ENCODE results near the gene NISCH.
"Not testable (repeated sequence)": the region's sequence is repeated elsewhere in the genome, so short reads cannot be mapped to it uniquely, and the experiment has no call there.

Gene NISCH

DNA sequence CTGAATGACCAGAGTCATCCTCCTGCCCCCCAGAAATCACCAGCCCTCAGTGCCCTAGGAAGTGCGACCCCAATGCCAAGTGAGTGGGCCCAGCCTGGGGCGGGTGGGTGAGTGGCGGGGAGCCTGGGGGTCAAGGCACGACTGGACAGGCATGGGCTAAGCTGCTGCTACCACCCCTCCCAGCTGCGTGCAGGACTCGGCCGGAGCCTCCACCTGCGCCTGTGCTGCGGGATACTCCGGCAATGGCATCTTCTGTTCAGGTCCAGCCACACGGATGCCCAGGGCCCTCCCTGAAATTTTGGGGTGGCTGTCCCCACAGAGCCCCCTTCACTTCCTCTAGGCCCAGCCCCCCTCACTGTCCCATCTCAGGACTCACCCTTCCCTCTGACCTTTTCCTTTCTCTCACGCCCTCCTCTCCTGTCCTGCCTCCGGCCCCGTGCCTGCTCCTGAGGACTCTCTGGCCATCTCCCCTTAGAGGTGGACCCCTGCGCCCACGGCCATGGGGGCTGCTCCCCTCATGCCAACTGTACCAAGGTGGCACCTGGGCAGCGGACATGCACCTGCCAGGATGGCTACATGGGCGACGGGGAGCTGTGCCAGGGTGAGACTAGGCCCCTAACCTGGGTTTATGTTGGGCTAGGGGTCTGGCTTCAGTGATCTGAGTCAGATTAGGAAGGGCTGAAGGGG, 61.2 kb downstream of the NISCH start:
- no peak for DNase-seq

DNA sequence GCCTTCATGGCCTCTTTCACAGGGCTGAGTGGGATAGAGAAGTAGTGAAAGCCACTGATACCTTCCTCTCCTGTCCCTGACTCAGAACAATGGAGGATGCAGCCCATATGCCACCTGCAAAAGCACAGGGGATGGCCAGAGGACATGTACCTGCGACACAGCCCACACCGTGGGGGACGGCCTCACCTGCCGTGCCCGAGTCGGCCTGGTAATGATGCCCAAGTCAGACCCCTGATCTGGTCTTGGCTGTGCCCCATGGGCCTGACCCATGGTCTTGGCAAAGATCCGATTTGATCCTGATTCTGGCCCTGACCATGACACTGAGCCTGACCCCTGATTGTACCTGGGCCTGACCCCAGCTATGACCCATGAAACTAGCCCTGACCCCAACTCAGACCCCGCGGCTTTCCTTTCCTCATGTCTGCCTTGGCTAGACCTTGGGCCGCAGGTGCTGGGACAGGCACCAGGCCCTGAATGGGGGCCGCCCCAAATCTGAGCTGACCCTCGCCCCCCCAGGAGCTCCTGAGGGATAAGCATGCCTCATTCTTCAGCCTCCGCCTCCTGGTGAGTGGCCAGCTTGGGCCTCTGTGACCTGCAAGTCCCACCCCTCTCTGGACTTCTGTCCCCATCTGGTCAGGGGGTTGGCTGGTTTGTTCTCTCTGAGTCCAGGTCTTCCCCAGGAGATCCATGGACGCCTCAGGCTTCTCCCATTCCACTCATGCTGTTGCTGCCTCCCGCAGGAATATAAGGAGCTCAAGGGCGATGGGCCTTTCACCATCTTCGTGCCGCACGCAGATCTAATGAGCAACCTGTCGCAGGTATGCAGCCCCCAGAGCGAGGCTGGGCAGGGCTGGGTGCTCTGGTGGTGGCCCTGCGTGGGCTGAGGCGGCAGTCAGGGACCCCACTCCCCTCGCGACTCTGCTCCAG, 62.7 kb downstream of the NISCH start:
- no peak for DNase-seq

DNA sequence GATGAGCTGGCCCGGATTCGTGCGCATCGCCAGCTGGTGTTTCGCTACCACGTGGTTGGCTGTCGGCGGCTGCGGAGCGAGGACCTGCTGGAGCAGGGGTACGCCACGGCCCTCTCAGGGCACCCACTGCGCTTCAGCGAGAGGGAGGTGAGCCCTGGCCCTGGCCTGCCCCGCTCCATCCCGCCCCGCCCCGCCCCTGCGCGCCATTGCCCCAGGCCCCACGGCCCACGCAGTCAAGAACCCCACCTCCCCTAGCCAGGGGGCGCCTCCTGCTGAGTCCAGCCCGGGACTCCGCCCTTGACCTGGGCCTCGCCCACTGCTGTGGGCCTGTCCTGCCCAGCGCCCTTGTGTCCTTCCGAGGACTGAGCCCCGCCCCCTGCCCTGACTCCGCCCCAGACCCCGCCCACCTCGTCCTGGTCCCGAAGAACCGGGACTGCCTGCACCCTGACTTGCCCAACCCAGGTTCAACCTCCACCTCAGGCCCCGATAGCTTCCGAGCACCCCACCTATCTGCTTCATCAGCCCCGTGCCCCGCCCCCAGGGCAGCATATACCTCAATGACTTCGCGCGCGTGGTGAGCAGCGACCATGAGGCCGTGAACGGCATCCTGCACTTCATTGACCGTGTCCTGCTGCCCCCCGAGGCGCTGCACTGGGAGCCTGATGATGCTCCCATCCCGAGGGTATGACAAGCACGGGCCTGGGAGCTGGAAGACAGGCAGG, 63.5 kb downstream of the NISCH start:
- DNase-seq = no peak

DNA sequence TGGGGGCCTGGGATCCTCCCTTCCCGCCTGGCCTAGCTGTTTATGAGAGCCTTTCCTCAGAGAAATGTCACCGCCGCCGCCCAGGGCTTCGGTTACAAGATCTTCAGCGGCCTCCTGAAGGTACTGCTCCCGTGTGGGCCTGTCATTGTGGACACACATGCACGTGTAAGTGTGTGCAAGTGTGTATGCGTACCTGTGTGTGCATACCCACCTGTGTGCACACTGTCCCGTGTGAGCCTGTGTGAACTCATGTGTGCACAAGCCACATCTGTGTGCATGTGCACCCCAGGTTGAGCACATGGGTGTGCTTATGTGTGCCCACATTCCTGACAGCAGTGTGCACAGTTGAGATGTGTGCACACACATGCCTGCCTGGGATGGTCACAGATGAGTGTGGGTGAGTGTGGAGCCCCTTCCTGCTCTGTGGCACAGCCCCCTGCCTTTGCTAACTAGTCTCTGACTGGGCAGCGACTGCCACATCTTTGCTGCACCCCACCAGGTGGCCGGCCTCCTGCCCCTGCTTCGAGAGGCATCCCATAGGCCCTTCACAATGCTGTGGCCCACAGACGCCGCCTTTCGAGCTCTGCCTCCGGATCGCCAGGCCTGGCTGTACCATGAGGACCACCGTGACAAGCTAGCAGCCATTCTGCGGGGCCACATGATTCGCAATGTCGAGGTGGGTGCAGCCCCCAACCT, 64.2 kb downstream of the NISCH start:
- DNase-seq = no peak

DNA sequence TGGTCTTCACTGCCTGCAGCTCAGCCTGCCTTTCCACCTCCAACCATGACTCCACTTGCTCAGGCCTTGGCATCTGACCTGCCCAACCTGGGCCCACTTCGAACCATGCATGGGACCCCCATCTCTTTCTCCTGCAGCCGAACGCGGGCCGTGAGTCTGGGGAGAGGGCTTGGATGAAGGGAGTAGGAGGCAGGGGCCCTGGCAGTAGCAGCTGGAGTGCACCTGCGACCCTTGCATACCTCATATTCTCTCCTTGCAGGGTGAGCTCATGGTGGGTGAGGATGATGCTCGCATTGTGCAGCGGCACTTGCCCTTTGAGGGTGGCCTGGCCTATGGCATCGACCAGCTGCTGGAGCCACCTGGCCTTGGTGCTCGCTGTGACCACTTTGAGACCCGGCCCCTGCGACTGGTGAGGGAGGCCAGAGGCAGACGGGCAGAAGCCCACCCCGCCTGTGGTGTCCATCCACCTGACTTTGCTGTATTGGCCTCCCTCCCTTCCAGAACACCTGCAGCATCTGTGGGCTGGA, 64.8 kb downstream of the NISCH start:
- DNase-seq = no peak

DNA sequence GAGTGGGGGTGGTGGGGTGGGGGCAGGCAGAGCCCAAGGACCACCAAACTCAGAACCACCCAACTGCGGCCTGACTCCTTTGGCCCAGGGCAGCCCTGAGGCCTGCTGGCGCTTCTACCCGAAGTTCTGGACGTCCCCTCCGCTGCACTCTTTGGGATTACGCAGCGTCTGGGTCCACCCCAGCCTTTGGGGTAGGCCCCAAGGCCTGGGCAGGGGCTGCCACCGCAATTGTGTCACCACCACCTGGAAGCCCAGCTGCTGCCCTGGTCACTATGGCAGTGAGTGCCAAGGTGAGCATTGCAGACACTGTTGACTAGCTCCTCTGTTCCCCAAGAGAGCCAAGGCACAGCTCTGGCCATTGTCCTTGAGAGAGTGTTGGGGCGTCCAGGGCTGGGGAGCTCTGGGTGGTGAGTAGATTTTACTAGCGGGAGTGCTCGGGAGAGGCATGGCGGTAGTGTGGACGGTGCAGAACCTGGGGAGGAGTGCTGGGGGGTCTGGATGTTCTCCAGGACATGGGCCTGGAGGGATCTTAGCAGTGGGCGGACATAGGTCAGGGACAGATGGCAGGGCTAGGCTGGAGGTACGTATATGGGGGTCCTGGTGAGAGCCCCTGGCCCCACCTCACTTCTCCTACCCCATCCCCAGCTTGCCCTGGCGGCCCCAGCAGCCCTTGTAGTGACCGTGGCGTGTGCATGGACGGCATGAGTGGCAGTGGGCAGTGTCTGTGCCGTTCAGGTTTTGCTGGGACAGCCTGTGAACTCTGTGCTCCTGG, 65.5 kb downstream of the NISCH start:
- DNase-seq = no peak

DNA sequence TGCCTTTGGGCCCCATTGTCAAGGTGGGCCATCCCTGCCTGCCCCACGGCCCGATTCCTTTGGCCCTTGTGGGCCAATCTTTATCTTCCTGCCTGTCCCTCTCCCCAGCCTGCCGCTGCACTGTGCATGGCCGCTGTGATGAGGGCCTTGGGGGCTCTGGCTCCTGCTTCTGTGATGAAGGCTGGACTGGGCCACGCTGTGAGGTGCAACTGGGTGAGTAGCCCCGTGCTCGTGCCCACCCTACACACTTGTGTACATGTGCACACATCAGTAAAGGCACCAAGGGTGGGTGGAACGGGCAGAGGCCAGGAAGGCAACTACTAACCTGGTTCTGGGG, 66.1 kb downstream of the NISCH start:
- DNase-seq = no peak

DNA sequence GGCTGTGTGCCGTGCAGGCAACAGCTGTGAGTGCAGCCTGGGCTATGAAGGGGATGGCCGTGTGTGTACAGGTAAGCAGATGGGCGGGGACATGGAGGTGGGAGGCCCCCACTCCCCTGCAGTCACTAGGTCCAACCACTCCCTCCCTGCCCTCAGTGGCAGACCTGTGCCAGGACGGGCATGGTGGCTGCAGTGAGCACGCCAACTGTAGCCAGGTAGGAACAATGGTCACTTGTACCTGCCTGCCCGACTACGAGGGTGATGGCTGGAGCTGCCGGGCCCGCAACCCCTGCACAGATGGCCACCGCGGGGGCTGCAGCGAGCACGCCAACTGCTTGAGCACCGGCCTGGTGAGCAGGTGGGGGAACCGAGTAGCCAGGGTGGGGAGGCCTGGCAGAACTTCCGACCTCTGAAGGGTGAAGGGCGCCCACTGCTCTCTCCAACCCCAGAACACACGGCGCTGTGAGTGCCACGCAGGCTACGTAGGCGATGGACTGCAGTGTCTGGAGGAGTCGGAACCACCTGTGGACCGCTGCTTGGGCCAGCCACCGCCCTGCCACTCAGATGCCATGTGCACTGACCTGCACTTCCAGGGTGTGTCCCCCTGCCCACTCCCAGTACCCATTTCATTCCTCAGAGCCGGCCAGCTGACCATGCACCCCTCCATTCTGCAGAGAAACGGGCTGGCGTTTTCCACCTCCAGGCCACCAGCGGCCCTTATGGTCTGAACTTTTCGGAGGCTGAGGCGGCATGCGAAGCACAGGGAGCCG, 66.7 kb downstream of the NISCH start:
- DNase-seq = peak; percentile 7 to 27

DNA sequence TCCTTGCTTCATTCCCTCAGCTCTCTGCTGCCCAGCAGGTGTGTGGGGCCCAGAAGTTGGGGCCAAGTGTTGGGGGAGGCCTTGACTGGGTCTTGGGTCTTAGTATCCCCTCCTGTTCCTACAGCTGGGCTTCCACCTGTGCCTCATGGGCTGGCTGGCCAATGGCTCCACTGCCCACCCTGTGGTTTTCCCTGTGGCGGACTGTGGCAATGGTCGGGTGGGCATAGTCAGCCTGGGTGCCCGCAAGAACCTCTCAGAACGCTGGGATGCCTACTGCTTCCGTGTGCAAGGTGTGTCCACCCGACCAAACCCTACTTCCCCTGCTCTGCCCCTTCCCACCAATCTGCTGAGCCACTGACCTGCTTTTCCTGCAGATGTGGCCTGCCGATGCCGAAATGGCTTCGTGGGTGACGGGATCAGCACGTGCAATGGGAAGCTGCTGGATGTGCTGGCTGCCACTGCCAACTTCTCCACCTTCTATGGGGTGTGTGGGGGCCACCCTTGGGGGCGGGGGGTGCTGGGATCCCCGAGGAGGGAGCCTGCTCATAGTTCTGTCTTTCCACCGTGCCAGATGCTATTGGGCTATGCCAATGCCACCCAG, 67.3 kb downstream of the NISCH start:
- DNase-seq = no peak

DNA sequence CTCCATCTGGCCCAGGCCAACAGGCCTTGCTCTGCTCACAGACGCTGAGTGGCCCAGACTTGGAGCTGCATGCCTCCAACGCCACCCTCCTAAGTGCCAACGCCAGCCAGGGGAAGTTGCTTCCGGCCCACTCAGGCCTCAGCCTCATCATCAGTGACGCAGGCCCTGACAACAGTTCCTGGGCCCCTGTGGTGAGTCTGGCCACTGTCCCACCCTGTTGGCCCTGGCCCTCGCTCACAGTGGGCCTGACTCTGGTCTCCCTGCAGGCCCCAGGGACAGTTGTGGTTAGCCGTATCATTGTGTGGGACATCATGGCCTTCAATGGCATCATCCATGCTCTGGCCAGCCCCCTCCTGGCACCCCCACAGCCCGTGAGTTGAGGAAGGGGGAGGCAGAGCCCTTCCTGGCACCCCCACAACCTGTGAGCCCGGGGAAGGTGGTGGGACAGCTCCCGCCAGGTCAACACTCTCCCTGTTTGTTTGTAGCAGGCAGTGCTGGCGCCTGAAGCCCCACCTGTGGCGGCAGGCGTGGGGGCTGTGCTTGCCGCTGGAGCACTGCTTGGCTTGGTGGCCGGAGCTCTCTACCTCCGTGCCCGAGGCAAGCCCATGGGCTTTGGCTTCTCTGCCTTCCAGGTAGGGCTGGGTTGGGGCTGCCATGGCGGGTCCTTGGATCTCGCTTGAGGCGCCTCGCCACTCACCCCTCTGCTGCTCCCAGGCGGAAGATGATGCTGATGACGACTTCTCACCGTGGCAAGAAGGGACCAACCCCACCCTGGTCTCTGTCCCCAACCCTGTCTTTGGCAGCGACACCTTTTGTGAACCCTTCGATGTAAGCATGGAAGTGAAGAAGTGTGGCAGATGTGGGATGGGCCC, 68.2 kb downstream of the NISCH start:
- no peak for DNase-seq

DNA sequence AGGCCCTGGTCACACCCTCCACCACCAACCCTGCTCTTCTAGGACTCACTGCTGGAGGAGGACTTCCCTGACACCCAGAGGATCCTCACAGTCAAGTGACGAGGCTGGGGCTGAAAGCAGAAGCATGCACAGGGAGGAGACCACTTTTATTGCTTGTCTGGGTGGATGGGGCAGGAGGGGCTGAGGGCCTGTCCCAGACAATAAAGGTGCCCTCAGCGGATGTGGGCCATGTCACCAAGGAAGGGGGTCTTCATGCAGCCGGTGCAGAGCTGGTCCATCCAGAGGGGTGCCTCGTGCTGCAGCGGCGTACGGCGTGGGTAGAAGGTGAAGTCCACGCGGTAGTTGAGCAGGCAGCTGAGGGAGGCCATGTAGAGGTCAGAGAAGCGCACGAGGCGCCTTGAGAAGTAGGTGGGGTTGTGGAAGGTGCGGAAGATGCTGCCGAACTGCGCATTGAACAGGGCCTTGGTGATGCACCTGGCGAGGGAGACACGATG, 68.9 kb downstream of the NISCH start:
- DNase-seq = no peak

DNA sequence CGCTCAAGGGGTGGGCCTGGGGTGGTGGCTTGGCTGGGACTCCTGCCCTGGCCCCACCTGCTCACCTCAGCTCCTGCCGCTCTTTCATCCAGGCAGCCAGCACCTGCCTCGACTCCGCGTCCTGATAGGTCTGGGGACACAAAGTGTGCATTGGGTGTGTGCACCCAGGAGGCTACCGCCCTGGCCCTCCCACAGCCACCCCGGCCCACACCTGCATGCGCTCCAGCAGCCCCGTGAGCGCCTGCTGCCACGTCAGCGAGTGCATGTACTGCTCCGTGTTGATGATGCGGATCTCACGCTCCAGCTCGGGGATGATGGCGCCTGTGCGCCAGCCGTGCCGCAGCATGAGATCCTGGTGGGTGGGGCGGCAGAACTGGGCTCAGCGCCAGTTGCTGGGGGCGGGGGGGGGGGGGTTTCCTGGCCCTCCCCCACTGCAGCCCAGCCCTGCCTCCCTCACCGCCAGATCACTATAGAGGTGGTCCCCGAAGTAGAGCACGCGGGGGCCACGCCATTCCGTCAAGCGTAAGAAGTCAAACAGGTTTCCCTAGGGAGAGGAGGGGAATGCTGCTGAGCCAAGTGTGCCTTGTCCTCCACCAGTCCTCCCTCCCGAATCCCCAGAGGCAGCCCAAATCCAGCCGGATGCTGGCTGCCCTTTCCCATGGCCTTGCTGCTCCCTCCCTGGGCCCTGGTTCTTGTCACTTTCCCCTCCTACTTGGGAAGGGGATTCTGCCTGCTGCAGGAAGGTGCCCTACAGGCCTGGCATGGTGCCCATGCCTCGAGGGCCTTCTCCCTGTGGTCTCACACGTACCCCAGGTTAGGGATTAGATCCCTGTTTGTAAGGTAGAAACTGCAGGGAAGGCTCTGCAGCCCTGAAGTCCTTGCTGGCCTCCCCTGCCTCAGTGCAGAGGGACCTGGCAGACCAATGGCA, 69.6 kb downstream of the NISCH start:
- no peak for DNase-seq

DNA sequence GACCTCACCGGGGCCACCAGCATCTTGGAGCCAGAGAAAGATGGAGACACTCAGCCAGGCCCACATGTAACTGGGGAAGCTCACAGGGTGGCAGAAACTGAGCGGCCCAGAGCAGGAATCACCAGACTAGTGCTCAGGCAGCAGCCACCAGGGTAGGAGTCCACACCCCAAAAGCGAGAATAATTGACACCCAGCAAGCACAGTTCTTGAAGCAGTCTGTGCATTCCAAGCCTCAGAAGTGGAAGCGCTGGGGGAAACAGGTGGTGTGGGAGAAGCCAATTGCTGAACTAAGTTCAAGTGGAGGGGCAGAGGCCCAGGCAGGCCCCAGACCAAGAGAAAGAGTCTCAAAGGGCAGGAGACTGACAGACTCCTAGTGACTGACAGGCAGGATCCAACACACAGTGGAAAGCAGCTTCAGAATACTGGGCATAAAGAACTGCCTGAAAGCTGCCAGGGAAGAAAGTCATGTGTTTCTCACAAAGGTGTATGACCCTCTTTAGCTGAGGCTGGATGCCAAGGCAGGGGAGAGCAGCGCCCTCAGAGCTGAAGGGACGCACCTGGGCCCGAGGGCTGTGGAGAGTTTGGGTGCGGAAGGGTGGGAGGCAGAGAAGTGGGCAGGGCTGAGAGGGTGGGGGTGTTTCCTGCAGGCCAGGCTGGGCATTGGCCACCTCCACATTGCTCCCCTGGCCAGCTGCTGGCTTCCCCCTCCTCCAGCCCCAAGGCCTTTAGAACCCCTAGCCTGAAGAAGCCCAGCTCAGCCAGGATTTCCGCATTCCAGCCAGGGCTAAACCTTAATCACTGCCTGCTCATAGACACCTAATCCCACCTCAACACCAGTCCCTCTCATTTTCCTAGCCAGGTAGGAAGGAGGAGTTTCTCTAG, 70.5 kb downstream of the NISCH start:
- no peak for DNase-seq

DNA sequence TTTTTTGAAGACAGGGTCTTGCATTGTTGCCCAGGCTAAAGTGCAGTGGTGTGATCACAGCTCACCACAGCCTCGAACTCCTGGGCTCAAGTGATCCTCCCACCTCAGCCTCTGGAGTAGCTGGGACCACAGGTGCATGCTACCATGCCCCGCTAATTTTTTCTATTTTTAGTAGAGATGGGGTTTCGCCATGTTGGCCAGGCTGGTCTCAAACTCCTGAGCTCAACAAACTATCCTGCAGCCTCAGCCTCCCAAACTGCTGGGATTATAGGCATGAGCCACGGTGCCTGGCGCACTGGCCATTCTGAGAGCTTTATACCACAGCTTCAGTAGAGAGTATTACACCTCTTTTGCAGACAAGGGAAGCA, 71.3 kb downstream of the NISCH start:
- DNase-seq = not testable (repeated sequence)

DNA sequence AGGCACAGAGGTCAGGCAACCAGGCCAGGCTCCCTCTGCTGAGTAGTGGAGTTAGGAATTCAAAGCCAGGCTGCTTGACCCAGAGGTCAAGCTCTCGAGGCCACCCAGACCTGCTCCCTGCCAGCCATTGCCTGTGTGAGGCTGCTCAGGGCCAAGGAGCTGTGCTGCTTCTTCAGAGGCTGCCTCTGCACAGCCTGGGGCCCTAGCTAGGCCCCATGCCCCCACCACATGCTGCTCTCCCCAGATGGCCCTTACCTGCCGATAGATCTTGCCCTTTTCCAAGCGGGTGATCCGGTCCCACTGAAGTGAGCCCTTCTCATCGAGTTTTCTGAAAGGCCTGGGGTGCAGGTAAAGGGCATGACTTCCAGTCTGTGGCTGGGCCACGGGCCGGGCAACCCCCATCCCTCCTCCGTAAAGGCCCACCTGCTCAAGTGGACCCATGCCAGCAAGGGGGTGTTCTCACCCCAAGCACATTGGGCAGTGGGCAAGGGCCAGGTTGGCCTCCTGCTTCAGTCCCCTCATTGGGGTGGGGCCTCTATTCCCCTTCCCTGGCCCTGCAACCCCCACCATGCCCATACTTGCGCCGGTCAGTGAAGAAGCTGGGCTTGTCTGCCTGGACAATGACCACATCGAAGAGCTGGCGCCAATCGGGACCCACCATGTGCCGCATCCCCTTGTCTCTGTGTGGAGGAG, 71.8 kb downstream of the NISCH start:
- no peak for DNase-seq

DNA sequence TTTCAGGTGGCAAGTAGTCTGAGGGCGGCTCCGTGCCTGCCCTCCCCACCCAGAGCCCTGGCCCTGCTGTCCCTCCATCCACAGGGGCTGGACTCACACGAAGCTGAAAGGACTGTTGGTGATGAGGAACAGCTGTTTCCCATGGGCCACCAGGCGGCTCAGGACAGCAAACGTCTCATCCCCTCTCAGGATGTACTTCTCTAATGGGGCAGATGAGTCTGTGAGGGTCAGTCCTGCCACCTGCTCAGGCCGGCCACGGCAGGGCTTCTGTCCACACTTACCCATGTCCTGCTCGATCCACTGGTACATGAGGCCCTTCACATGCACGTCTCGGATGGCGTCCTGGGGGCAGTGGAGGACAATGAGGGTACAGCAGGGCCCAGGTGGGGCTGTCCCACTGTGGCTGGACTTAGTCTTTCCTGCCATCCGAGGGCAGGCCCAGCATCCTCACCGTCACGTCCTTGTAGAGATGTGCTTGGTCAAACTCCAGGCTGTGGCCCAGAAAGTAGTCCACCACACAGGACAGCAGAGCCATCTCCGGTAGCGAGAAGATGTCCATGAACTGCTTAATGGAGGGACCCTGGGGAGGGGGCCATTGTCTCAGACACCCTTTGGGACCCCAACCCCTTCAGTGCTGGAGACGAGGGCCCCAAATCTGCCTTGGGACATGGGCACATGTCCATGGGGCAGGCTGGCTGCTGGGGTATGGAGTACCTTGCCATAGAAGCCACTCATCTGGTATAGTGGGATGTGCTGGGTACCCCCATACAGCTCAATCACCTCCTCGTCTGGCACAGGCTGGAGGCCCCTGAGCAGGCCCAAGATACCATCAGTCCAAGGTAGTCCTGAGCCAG, 72.6 kb downstream of the NISCH start:
- no peak for DNase-seq
